Measurements from ENCODE around the gene TNFRSF1B. TPM values are rescaled to one million over a fixed set of nuclear protein-coding genes. Genes with fewer than 3 reads are reported as not detected.
A peak's percentile ranks its signal among the peaks of the same experiment; 100 is the strongest.

Gene TNFRSF1B
- total and polyA plus RNA-seq, 2 of the 8 experiments (the other 6 are each of a cell fraction or from before 2014, with no cell fraction given): 1.7 to 2.9 TPM

- Histone ChIP-seq H2BK15ac (ENCODE audit: low read length) (no peak overlapping the region; the same call in 1 of the 2 replicates), H2AK5ac (ENCODE audit: low read depth, low read length) (no peak overlapping the region), H3K18ac (ENCODE audit: extremely low read depth, low read length) (no peak overlapping the region), H3K27me3 (replicated peaks in 1 of 4; ENCODE audit: control insufficient read depth in 3 of 4, extremely low read depth in 1 of 4, insufficient read depth in 3 of 4, low read length in 3 of 4) (no peaks in the 10 kb centered on the region), H4K91ac (replicated peaks; ENCODE audit: insufficient read length, low read length) (no peak overlapping the region), H3K14ac (ENCODE audit: insufficient read length) (no peak overlapping the region), H2BK5ac (ENCODE audit: low read depth, low read length) (0 out of 2 replicates have a peak overlapping the region, but pooled peaks have one; percentile 66), H4K20me1 (replicated peaks in 1 of 2; ENCODE audit: control insufficient read depth in 1 of 2, insufficient read depth in 2 of 2, low read length in 2 of 2) (no peaks in the 10 kb centered on the region), H4K5ac (ENCODE audit: insufficient read length, low read depth, low read length) (peak overlapping the region; percentile 4), H2BK20ac (ENCODE audit: low read length) (peak overlapping the region; percentile 89; the same call in 1 of the 2 replicates), H3K23me2 (ENCODE audit: low read depth, low read length) (no peaks in the 10 kb centered on the region; the same call in 1 of the 2 replicates), H2BK120ac (replicated peaks; ENCODE audit: low read depth, low read length) (peak overlapping the region; percentile 18), H3K9ac (replicated peaks in 1 of 4; ENCODE audit: extremely low read depth in 1 of 4, low read depth in 3 of 4, low read length in 3 of 4) (no peak overlapping the region), H3K9me3 (ENCODE audit: insufficient read depth in 2 of 2, low read depth in 1 of 2, low read length in 1 of 2) (no peaks in the 10 kb centered on the region), H3K4me3 (ENCODE audit: extremely low read depth in 1 of 4, insufficient read depth in 2 of 4, low read depth in 3 of 4, low read length in 4 of 4) (no peak overlapping the region), H4K8ac (ENCODE audit: extremely low read depth, insufficient read depth, low read length) (peak overlapping the region; percentile 92), H3K27ac (ENCODE audit: low read depth, low read length) (no peak overlapping the region), H3K36me3 (ENCODE audit: control insufficient read depth in 2 of 4, insufficient read depth in 4 of 4, low read length in 3 of 4) (no peaks in the 10 kb centered on the region), H3K79me1 (ENCODE audit: low read depth, low read length) (no peaks in the 10 kb centered on the region), H2BK12ac (ENCODE audit: low read depth, low read length) (peak overlapping the region; percentile 85; the same call in 1 of the 2 replicates), H3K4ac (replicated peaks; ENCODE audit: insufficient read length, low read depth, low read length) (no peak overlapping the region), H3K56ac (replicated peaks; ENCODE audit: insufficient read length, low read depth, low read length) (no peak overlapping the region), H3K4me1 (replicated peaks in 1 of 4; ENCODE audit: control insufficient read depth in 3 of 4, insufficient read depth in 4 of 4, low read length in 3 of 4) (peaks cover 3 to 6% (median 4%) of the 10 kb centered on the region in 4 experiments; a peak in 6 of 7 replicates), H3K79me2 (ENCODE audit: control insufficient read depth in 1 of 2, insufficient read depth in 2 of 2, low read length in 2 of 2) (no peaks in the 10 kb centered on the region), H3K23ac (ENCODE audit: insufficient read length) (no peak overlapping the region), H3K4me2 (ENCODE audit: insufficient read depth in 1 of 2, low read depth in 2 of 2, low read length in 2 of 2) (no peak overlapping the region), H2AFZ (ENCODE audit: low read length) (peak overlapping the region; percentile 10; the same call in 1 of the 2 replicates)
- POLR2A ChIA-PET (ENCODE audit: partially characterized antibody): no interaction called here
- WGBS, 2 experiments (ENCODE audit: extremely low coverage in 1 of 2, insufficient coverage in 1 of 2, insufficient read length in 1 of 2, insufficient replicate concordance in 2 of 2, low coverage in 1 of 2, low lambda C conversion rate in 2 of 2, missing lambda C conversion rate in 1 of 2): 50% methylated on average over 14 of the region's 14 CpGs; no CpG with 5 or more reads in 1 of the 2 experiments
- DNase-seq (ENCODE audit: low read depth in 1 of 2, low spot score in 2 of 2) (peak; percentile 82 to 99), FAIRE-seq (no peak)
- CTCF ChIA-PET (ENCODE audit: partially characterized antibody): interaction anchor here (0.6 to 17.0 kb wide), 27 partner anchors 10 to 171 kb away, joined by 3 to 503 read pairs (median 4); partner anchors contain the start of gene VPS13D
- TF ChIP-seq MAFK (IDR thresholded peaks at IDR 0.05; ENCODE audit: low read depth, low read length): no peak
- TF ChIP-seq EZH2 (IDR thresholded peaks at IDR 0.05; ENCODE audit: low read depth, low read length, severe bottlenecking): no peak
- no peak for TF ChIP-seq SIRT6 (IDR thresholded peaks at IDR 0.05; ENCODE audit: low read length)
- no peak for TF ChIP-seq TCF12 (IDR thresholded peaks at IDR 0.05; ENCODE audit: low read depth, low read length)
- no peak for TF ChIP-seq SRF (IDR thresholded peaks at IDR 0.05; ENCODE audit: low read depth, low read length)
- TF ChIP-seq YY1 (IDR thresholded peaks at IDR 0.05; ENCODE audit: low read depth, low read length): 0 out of 2 replicates have a peak, but pooled peaks have one; percentile 5
- no peak for TF ChIP-seq CTBP2 (IDR thresholded peaks at IDR 0.05; ENCODE audit: borderline replicate concordance, insufficient read depth, insufficient read length, low read length)
- TF ChIP-seq JUN (IDR thresholded peaks at IDR 0.05; ENCODE audit: low read depth, low read length): no peak
- peak; percentile 97 for TF ChIP-seq RAD21 (IDR thresholded peaks at IDR 0.05 in 1 of 2, conservative IDR thresholded peaks at IDR 0.05 in 1 of 2; ENCODE audit: low read depth in 2 of 2, low read length in 2 of 2)
- TF ChIP-seq GABPA (IDR thresholded peaks at IDR 0.05; ENCODE audit: borderline replicate concordance, insufficient read depth, low read length): peak; percentile 62; the same call in 1 of the 2 replicates
- TF ChIP-seq ASH2L (IDR thresholded peaks at IDR 0.05; ENCODE audit: low read length): no peak
- peak; percentile 26; the same call in 1 of the 2 replicates for TF ChIP-seq JUND (IDR thresholded peaks at IDR 0.05; ENCODE audit: low read length)
Measured at GRCh38 chr1:12208764-12209494, 42.1 kb downstream of the TNFRSF1B start.

Measured in H1 (cell line).